Testis (tissue), 2 donors: ENCODE results near the gene BRD4.

Source experiments
- POLR2A ChIP-seq: fragments of 450-650 bp; IDR thresholded peaks from one replicate; pipeline ENCODE4 v1.6.1; 2017; ENCODE audit warnings: antibody characterized with exemption, mild to moderate bottlenecking, moderate library complexity
- TF ChIP-seq, protein P1 (sequence below), 3 experiments: fragments of 450-650 bp in 2 of 3; fragments of 200-600 bp in 1 of 3; sonication (generic) in 1 of 3; IDR thresholded peaks; one replicate each; pipeline ENCODE4 v1.5.1; 2016 to 2019; ENCODE audit warnings: antibody characterized with exemption in 3 of 3, mild to moderate bottlenecking in 2 of 3, moderate library complexity in 1 of 3

DNA sequence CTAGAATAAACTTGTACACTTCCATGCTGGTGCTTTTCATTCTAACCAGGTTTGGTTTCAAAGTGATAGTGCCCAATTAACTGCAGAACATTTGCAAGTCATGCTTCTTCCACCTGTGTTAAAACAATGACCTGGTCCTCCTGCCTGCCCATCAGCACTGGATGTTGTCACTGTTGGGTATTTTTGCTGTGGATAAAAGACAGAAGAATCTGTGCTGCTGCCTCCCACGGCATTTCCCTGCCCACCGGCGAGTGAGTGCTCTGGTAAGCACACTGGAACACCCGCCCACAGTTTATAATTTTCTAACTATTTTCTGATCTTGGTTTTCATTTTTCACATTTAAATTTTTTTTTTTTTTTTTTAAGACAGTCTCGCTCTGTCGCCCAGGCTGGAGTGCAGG, 49.5 kb upstream of the BRD4 start:
- TF ChIP-seq, protein P1, sequence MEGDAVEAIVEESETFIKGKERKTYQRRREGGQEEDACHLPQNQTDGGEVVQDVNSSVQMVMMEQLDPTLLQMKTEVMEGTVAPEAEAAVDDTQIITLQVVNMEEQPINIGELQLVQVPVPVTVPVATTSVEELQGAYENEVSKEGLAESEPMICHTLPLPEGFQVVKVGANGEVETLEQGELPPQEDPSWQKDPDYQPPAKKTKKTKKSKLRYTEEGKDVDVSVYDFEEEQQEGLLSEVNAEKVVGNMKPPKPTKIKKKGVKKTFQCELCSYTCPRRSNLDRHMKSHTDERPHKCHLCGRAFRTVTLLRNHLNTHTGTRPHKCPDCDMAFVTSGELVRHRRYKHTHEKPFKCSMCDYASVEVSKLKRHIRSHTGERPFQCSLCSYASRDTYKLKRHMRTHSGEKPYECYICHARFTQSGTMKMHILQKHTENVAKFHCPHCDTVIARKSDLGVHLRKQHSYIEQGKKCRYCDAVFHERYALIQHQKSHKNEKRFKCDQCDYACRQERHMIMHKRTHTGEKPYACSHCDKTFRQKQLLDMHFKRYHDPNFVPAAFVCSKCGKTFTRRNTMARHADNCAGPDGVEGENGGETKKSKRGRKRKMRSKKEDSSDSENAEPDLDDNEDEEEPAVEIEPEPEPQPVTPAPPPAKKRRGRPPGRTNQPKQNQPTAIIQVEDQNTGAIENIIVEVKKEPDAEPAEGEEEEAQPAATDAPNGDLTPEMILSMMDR (IDR thresholded peaks at IDR 0.05): no peak
- no peak for TF ChIP-seq POLR2A
